ENCODE results near the gene COL5A1. TPM values are rescaled to one million over a fixed set of nuclear protein-coding genes. Genes with fewer than 3 reads are reported as not detected.

Gene COL5A1
- total RNA-seq, 1 donor from 2014 or later, result 6.1 TPM

DNA sequence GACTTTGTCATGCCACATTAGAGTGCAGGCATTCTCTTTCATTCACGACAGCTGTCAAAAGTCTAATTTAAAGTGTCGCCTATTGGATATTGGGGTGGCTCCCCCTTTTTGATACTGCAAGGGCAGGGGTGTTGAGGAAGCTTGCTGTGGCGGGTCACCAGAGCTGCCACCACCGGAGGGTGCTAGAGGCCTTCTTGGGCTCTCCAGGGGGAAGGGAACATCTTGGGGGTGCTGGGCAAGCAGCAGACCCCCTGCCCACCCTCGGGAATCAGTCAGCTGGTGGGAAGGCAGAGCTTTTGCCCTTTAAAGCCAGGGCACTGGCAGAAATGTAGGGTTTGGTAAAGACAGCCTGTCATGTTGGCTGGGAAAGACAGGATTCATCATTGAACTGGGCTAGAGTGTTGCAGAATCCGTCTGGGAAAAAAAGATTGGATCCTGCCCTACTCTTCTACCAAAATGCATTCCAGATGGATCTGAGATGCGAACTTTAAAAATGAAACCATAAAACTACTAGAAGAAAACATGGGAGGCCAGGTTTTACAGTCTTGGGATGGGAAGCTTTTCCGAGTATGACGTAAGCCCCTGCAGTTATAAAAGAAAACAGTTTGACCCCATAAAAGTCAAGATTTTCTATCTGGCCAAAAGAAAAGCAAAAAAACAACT lies 22.3 kb downstream of the COL5A1 start:
- H3K4me1 ChIP-seq, result no peaks in the 10 kb centered on the region
- H3K4me2 ChIP-seq, result no peak overlapping the region
- Mint-ChIP-seq H3K4me3 (no peak overlapping the region), H3K36me3 (no peaks in the 10 kb centered on the region), H3K27ac (no peak overlapping the region), H3K27me3 (ENCODE audit: insufficient read depth, low read depth) (peaks cover 2% of the 10 kb centered on the region), H3K4me1 (no peaks in the 10 kb centered on the region), H3K9me3 (peaks cover 13% of the 10 kb centered on the region)
- DNase-seq (ENCODE audit: low spot score), result no peak
- no peaks in the 10 kb centered on the region for H3K9me3 ChIP-seq (ENCODE audit: low read depth)
- H3K27me3 ChIP-seq, result no peaks in the 10 kb centered on the region
- no peak overlapping the region for H3K9ac ChIP-seq
- H3K27ac ChIP-seq, result no peak overlapping the region
- no peak overlapping the region for H2AFZ ChIP-seq (replicated peaks)
- no peaks in the 10 kb centered on the region for H3K36me3 ChIP-seq
- H4K20me1 ChIP-seq (ENCODE audit: low read depth), result no peaks in the 10 kb centered on the region
- H3K4me3 ChIP-seq, result no peak overlapping the region
- no peaks in the 10 kb centered on the region for H3F3A ChIP-seq (ENCODE audit: low read depth)
- TF ChIP-seq EZH2phosphoT487 (IDR thresholded peaks at IDR 0.05), result no peak
- TF ChIP-seq, protein P1, sequence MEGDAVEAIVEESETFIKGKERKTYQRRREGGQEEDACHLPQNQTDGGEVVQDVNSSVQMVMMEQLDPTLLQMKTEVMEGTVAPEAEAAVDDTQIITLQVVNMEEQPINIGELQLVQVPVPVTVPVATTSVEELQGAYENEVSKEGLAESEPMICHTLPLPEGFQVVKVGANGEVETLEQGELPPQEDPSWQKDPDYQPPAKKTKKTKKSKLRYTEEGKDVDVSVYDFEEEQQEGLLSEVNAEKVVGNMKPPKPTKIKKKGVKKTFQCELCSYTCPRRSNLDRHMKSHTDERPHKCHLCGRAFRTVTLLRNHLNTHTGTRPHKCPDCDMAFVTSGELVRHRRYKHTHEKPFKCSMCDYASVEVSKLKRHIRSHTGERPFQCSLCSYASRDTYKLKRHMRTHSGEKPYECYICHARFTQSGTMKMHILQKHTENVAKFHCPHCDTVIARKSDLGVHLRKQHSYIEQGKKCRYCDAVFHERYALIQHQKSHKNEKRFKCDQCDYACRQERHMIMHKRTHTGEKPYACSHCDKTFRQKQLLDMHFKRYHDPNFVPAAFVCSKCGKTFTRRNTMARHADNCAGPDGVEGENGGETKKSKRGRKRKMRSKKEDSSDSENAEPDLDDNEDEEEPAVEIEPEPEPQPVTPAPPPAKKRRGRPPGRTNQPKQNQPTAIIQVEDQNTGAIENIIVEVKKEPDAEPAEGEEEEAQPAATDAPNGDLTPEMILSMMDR (IDR thresholded peaks at IDR 0.05), result peak; percentile 19
- H3K79me2 ChIP-seq (ENCODE audit: low read depth), result no peaks in the 10 kb centered on the region

- no peaks in the 10 kb centered on the region for H3F3A ChIP-seq (ENCODE audit: low read depth)
- H3K27ac ChIP-seq, result no peak overlapping the region
- Mint-ChIP-seq H3K4me1 (peaks cover under 1% of the 10 kb centered on the region), H3K27me3 (ENCODE audit: insufficient read depth, low read depth) (peaks cover 2% of the 10 kb centered on the region), H3K27ac (no peak overlapping the region), H3K9me3 (peaks cover 13% of the 10 kb centered on the region), H3K4me3 (no peak overlapping the region), H3K36me3 (no peaks in the 10 kb centered on the region)
- H3K9ac ChIP-seq, result no peak overlapping the region
- H4K20me1 ChIP-seq (ENCODE audit: low read depth), result no peaks in the 10 kb centered on the region
- no peaks in the 10 kb centered on the region for H3K36me3 ChIP-seq
- H2AFZ ChIP-seq (replicated peaks), result no peak overlapping the region
- no peaks in the 10 kb centered on the region for H3K27me3 ChIP-seq
- H3K4me2 ChIP-seq, result no peak overlapping the region
- TF ChIP-seq, protein P1 (IDR thresholded peaks at IDR 0.05), result no peak
- TF ChIP-seq EZH2phosphoT487 (IDR thresholded peaks at IDR 0.05) (no peak), EZH2 (IDR thresholded peaks at IDR 0.05) (no peak)
- H3K4me1 ChIP-seq, result no peaks in the 10 kb centered on the region
- H3K9me3 ChIP-seq (ENCODE audit: low read depth), result no peaks in the 10 kb centered on the region
- H3K79me2 ChIP-seq (ENCODE audit: low read depth), result no peaks in the 10 kb centered on the region
- H3K4me3 ChIP-seq, result no peak overlapping the region
- DNase-seq (ENCODE audit: low spot score), result no peak
Measured at GRCh38 chr9:134664446-134664845, 22.8 kb downstream of the COL5A1 start.

DNA sequence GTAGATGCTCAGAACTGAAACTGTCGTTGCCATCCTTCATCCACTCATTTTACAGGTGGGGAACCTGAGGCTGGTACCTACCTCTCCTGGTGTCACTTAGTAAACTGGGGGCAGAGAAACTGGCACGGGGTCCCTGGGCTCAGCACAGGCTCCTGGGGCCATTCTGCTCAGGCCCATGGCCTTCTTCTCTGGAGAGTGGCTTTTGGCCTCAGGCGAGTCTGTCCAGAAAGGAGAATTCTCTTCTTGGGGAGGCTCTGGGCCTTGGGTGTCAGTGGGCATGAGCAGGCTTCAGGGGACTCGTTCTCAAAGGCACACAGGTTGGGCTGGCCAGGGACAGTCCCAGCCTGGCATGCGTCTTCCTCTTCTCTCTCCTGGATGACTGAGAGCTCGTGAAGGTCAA lies 24.6 kb downstream of the COL5A1 start:
- Histone ChIP-seq H3K36me3 (no peaks in the 10 kb centered on the region), H3K4me3 (no peak overlapping the region), H3K27me3 (no peaks in the 10 kb centered on the region), H3K9ac (no peak overlapping the region), H3F3A (ENCODE audit: low read depth) (no peaks in the 10 kb centered on the region), H4K20me1 (ENCODE audit: low read depth) (no peaks in the 10 kb centered on the region), H3K79me2 (ENCODE audit: low read depth) (no peaks in the 10 kb centered on the region), H2AFZ (replicated peaks) (no peak overlapping the region), H3K4me2 (no peak overlapping the region), H3K9me3 (ENCODE audit: low read depth) (no peaks in the 10 kb centered on the region), H3K27ac (no peak overlapping the region), H3K4me1 (no peaks in the 10 kb centered on the region)
- Mint-ChIP-seq H3K27me3 (ENCODE audit: insufficient read depth, low read depth) (peaks cover 2% of the 10 kb centered on the region), H3K27ac (no peak overlapping the region), H3K9me3 (peaks cover 10% of the 10 kb centered on the region), H3K36me3 (no peaks in the 10 kb centered on the region), H3K4me3 (no peak overlapping the region), H3K4me1 (peaks cover 14% of the 10 kb centered on the region)
- TF ChIP-seq EZH2 (IDR thresholded peaks at IDR 0.05), result no peak
- no peak for TF ChIP-seq EZH2phosphoT487 (IDR thresholded peaks at IDR 0.05)
- TF ChIP-seq, protein P1 (IDR thresholded peaks at IDR 0.05), result no peak
- DNase-seq (ENCODE audit: low spot score), result no peak
